ENCODE results near the gene KRT1.

Gene KRT1

DNA sequence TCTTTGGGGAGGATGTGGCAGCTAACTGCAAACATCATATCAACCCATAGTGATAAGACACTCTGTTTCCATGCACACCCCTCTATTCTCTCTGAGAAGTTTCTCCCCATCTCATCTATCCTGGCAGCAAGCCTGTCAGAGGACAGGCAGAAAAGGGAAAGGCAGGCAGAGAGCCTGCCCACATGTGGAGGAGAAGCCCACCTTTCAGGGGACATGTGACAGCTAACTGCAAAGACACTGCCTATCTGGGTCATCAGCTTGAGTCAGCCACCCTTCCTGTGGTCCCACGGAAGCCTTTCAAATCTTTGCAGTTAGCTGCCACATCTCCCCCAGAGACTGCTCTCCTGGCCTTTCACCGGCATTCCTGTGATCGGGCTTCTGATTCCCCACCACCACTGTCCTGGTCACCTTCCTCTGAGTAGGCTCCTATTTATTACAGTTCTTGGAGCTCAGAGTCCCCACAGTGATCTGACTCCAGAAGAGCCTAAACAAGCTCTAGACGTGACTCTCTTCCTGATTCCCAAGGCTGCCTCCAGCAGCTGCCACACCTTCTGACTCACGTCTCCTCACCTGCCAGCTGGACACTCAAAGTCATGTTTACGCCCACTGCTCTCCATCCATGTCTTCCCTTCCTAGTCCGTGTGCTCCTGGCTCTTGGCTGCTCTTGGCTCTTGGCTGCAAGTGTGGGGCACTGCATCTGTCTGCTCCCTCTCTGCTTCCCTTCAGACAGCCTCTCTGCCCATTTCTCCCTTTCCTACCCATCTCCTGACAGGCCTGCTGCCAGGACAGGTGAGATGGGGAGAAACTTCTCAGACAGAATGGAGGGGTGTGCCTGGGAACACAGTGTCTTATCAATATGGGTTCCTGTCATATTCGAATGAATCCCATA lies 7.5 kb upstream of the KRT1 start:
- TF ChIP-seq ZFX (IDR thresholded peaks at IDR 0.05; ENCODE audit: borderline replicate concordance): no peak
- TF ChIP-seq, protein P1, sequence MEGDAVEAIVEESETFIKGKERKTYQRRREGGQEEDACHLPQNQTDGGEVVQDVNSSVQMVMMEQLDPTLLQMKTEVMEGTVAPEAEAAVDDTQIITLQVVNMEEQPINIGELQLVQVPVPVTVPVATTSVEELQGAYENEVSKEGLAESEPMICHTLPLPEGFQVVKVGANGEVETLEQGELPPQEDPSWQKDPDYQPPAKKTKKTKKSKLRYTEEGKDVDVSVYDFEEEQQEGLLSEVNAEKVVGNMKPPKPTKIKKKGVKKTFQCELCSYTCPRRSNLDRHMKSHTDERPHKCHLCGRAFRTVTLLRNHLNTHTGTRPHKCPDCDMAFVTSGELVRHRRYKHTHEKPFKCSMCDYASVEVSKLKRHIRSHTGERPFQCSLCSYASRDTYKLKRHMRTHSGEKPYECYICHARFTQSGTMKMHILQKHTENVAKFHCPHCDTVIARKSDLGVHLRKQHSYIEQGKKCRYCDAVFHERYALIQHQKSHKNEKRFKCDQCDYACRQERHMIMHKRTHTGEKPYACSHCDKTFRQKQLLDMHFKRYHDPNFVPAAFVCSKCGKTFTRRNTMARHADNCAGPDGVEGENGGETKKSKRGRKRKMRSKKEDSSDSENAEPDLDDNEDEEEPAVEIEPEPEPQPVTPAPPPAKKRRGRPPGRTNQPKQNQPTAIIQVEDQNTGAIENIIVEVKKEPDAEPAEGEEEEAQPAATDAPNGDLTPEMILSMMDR (IDR thresholded peaks at IDR 0.05): no peak
- no peak overlapping the region for H3K27ac ChIP-seq

DNA sequence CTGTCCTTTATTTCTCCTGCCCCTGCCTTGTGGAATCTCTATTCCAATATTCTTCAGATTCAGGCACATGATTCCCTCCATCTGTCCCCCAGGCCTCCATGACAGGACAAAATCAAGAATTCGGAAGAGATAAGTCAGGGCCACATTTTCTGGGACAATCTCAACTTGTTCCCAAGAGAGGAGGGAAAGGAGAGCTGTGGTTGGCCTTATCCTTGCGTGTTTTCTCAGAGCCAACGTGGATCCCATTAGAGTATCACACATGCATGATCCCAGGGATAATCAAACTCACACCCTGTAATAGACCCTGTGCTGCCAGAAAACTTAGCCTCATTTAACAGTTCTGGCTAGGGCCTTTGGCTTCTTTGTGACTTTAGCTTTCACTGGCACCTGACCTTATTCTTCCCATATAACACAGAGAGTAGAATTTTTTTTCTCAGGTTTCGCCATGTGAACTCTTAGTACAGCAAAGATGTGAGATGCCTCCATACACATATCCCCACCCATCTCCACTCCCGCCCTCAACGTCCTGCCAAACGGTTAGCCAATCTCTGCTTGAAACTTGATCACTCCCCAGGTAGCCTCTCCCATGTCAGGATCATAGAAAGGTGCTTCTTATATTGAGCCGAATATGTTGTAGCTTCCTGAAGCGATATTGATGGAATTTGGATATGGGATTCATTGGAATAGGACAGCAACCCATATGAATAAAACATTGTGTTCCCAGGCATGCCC lies 6.7 kb upstream of the KRT1 start:
- TF ChIP-seq, protein P1 (IDR thresholded peaks at IDR 0.05): no peak
- no peak for TF ChIP-seq ZFX (IDR thresholded peaks at IDR 0.05; ENCODE audit: borderline replicate concordance)
- no peak overlapping the region for H3K27ac ChIP-seq

DNA sequence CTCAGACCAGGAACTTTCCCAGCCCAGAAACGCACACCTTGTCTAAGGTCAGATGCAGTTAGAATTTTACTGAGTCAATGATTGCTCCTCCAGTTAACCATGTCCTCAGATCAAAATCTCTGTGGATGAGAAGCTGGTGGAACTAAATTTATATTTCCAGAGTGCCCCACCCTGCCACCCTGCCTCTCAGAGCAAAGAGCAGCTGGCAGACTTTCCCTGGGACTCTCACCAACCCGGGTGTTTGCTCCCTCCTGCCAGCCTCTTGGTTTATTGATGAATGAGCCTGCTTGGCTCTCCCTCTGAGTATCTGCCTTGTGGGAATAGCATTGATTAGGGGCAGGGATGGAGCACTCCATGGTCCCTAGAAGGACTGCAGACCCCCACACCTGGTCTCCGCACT lies 5.9 kb upstream of the KRT1 start:
- H3K27ac ChIP-seq: no peak overlapping the region
- TF ChIP-seq, protein P1 (IDR thresholded peaks at IDR 0.05): no peak
- TF ChIP-seq ZFX (IDR thresholded peaks at IDR 0.05; ENCODE audit: borderline replicate concordance): no peak

DNA sequence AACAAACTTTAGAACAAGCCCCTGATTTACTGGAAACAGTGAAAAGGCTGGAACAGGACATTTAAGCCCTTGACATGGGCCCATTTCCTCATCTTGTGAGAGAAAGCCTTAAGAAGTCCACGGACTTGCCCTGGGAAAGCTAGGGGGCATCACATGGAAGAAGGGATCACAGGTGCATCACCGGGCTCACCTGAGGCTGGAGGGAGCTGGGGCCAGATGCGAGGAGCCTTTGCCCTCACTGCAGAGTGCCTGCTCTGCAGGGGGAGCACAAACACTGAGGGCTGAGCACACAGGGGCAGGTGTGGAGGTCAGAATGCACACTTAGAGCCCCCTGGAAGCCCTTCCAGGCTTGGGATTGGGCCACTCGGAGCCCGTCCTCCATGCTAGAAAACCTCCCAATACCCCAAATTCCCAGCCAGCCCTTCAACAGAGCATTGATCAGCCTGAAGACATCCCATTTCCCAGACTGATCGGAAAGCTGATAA lies 5.2 kb upstream of the KRT1 start:
- TF ChIP-seq ZFX (IDR thresholded peaks at IDR 0.05; ENCODE audit: borderline replicate concordance): no peak
- TF ChIP-seq, protein P1 (IDR thresholded peaks at IDR 0.05): no peak
- H3K27ac ChIP-seq: no peak overlapping the region

DNA sequence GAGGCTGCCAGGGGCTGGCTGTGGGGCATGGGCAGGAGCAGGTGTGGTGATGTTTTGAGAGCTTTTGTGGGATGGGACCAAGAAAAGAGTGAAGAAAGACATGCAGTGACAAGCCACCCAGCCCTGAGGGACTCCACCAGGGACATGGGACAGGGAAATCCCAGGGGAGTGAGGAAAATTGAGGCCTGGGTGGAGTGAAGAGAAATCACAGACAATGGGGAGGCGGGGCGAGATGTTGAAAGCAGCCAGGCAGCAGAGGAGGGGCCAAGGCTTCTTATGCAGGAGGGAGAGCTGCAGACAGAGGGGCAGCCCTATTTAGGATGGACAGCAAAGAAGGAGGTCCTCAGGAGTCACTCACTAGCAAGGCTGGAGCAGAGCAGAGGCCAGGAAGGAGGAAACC lies 4.2 kb upstream of the KRT1 start:
- TF ChIP-seq ZFX (IDR thresholded peaks at IDR 0.05; ENCODE audit: borderline replicate concordance): no peak
- TF ChIP-seq, protein P1 (IDR thresholded peaks at IDR 0.05): no peak

DNA sequence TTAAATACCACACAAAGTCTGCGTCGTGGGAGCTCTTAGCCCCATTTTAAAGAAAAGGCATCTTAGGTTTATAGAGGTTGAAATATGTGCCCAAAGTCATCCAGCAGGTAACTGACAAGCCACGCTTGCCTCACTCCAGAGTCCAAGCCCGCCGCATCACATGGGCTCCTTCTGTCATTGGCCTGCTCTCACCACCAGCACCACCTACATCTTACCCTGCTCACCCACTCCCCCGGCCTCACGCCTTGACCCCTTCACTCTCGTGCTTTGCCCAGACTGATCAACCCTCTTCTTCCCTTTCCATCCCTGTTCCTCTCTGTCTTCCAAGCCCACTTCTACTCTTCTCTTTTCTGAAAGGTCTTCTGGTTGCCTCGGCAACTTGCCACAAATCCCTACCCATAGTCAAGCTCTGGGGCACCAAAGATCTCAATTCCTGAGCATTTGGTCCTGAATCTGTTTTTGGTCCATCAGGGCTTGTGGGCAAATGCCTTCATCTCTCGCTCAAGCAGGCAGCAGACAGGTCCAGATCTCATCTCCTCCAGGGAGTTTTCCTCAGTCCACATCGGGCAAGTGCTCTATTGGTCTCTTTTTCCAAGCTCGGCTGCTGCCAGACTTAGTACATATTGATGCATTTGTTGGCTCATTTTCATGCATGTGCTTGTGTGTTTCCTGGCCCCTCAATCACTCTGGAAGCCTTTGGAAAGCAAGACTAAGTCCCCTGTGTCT lies 3.5 kb upstream of the KRT1 start:
- TF ChIP-seq ZFX (IDR thresholded peaks at IDR 0.05; ENCODE audit: borderline replicate concordance): no peak
- TF ChIP-seq, protein P1 (IDR thresholded peaks at IDR 0.05): no peak
- no peak overlapping the region for H3K27ac ChIP-seq

More for the DNA sequence above, 4.2 kb upstream of the KRT1 start:
- no peak overlapping the region for H3K27ac ChIP-seq
